Keratinocyte (primary cell): ENCODE results near the gene OR4D1. TPM values are rescaled to one million over a fixed set of nuclear protein-coding genes. Genes with fewer than 3 reads are reported as not detected.

Experiments
- DNase-seq: peaks from one replicate; pipeline ENCODE4 v3.0.0-alpha.2; 2011; ENCODE audit warnings: low read depth, missing footprints, low spot score
- FAIRE-seq: peaks from 2 replicates; lab custom pipeline; 2011; peaks lifted over from hg19 to GRCh38; lab: Jason Lieb, UNC
- H2AFZ ChIP-seq: 2 replicates; pipeline ENCODE4 v1.6.0; 2012; ENCODE audit warnings: low read length, control low read depth, inconsistent platforms; ENCODE audit not compliant: control insufficient read depth
- H3K27ac ChIP-seq: 2 replicates; pipeline ENCODE4 v1.5.1; 2011; ENCODE audit warnings: low read length; ENCODE audit not compliant: control insufficient read depth, insufficient read depth
- H3K27me3 ChIP-seq: 3 replicates; pipeline ENCODE4 v1.6.0; 2011; ENCODE audit warnings: low read length; ENCODE audit not compliant: control insufficient read depth, insufficient read depth; ENCODE audit errors: extremely low read depth
- H3K36me3 ChIP-seq, 2 experiments: 2 replicates in 1 of 2; 3 replicates in 1 of 2; pipeline ENCODE4 v1.5.1; 2011; ENCODE audit warnings: low read length in 2 of 2, mild to moderate bottlenecking in 1 of 2; ENCODE audit not compliant: control insufficient read depth in 2 of 2, insufficient read depth in 2 of 2; ENCODE audit errors: extremely low read depth in 1 of 2
- H3K4me1 ChIP-seq: 3 replicates; pipeline ENCODE4 v1.5.1; 2011; ENCODE audit warnings: low read length; ENCODE audit not compliant: control insufficient read depth, insufficient read depth; ENCODE audit errors: extremely low read depth
- H3K4me2 ChIP-seq: 3 replicates; pipeline ENCODE4 v1.6.0; 2011; ENCODE audit warnings: low read depth, low read length; ENCODE audit not compliant: control insufficient read depth, insufficient read depth; ENCODE audit errors: extremely low read depth
- H3K4me3 ChIP-seq, 3 experiments: fragments of 200-600 bp in 1 of 3; sonication (generic) in 1 of 3; 2 replicates in 2 of 3; 3 replicates in 1 of 3; pipeline ENCODE4 v1.5.1; 2011 to 2016; ENCODE audit warnings: low read length in 3 of 3, mild to moderate bottlenecking in 3 of 3, control low read depth in 2 of 3, inconsistent platforms in 1 of 3, low read depth in 1 of 3, mixed read lengths in 1 of 3, mixed run types in 1 of 3, moderate library complexity in 1 of 3; ENCODE audit not compliant: control insufficient read depth in 2 of 3, insufficient read depth in 2 of 3; ENCODE audit errors: extremely low read depth in 1 of 3
- H3K79me2 ChIP-seq: 2 replicates; pipeline ENCODE4 v1.6.0; 2012; ENCODE audit warnings: low read length; ENCODE audit not compliant: control insufficient read depth, insufficient read depth
- H3K9ac ChIP-seq: 3 replicates; pipeline ENCODE4 v1.6.0; 2011; ENCODE audit warnings: low read length; ENCODE audit not compliant: control insufficient read depth, insufficient read depth; ENCODE audit errors: extremely low read depth
- H3K9me1 ChIP-seq: 3 replicates; pipeline ENCODE4 v1.6.0; 2011; ENCODE audit warnings: low read length; ENCODE audit not compliant: control insufficient read depth, insufficient read depth; ENCODE audit errors: extremely low read depth
- H3K9me3 ChIP-seq: 2 replicates; pipeline ENCODE4 v1.5.1; 2012; ENCODE audit warnings: low read depth, low read length; ENCODE audit not compliant: control insufficient read depth
- H4K20me1 ChIP-seq: 3 replicates; pipeline ENCODE4 v1.6.0; 2011; ENCODE audit warnings: low read length; ENCODE audit not compliant: control insufficient read depth, insufficient read depth; ENCODE audit errors: extremely low read depth
- CTCF ChIP-seq, 3 experiments: IDR thresholded peaks in 1 of 3; conservative IDR thresholded peaks in 1 of 3; optimal IDR thresholded peaks in 1 of 3; 2 replicates in 2 of 3; 3 replicates in 1 of 3; pipeline versions ENCODE3 to v1.5.1; 2011; ENCODE audit warnings: low read length in 3 of 3, mild to moderate bottlenecking in 3 of 3, moderate library complexity in 2 of 3, control low read depth in 1 of 3, inconsistent platforms in 1 of 3; ENCODE audit not compliant: insufficient read depth in 2 of 3; ENCODE audit errors: extremely low read depth in 1 of 3
- EZH2 ChIP-seq: IDR thresholded peaks from one replicate; pipeline ENCODE4 v1.6.1; 2012; ENCODE audit warnings: inconsistent platforms, mild to moderate bottlenecking, low read length, moderate library complexity
- dilution Hi-C: fragments of 300-500 bp; cut with MboI; formaldehyde crosslinking; loops from one replicate; pipeline ENCODE4 v1.7.0; 2020; ENCODE audit warnings: low sequenced_read_pairs; ENCODE audit not compliant: extremely low pct_ligation_motif_present
- polyA plus RNA-seq, 5 experiments: library from polyadenylated mRNA; depleted of rRNA in 3 of 5; stranded (reverse) in 3 of 5; stranded (forward) in 1 of 5; unstranded in 1 of 5; fragments of >200 nt; gene quantifications; 1 replicate in 1 of 5; 2 replicates in 3 of 5; 3 replicates in 1 of 5; pipeline versions ENCODE4 v1.2.1 to v1.2.3, GENCODE V29; 2011 to 2012; ENCODE audit warnings: missing spikeins in 2 of 5, low read depth in 1 of 5, low replicate concordance in 1 of 5

Gene OR4D1
- polyA plus RNA-seq, 1 donor (not counting 4 experiments of a cell fraction or from before 2014, with no cell fraction given), result not detected

- Histone ChIP-seq H3K36me3 (no peaks in the 10 kb centered on the region), H3K4me1 (no peaks in the 10 kb centered on the region), H3K4me3 (no peak overlapping the region), H3K27ac (no peak overlapping the region), H3K79me2 (no peaks in the 10 kb centered on the region), H4K20me1 (no peaks in the 10 kb centered on the region), H3K27me3 (peaks cover 2% of the 10 kb centered on the region), H3K9me3 (no peaks in the 10 kb centered on the region), H3K9me1 (no peaks in the 10 kb centered on the region), H2AFZ (no peak overlapping the region), H3K9ac (no peak overlapping the region), H3K4me2 (no peak overlapping the region)
- DNase-seq (no peak), FAIRE-seq (no peak)
- dilution Hi-C loops, result no loop called here
- TF ChIP-seq CTCF (optimal IDR thresholded peaks at IDR 0.05 in 1 of 3, IDR thresholded peaks at IDR 0.05 in 1 of 3, conservative IDR thresholded peaks at IDR 0.05 in 1 of 3; ENCODE audit: extremely low read depth in 1 of 3, insufficient read depth in 2 of 3, low read length in 3 of 3) (no peak), EZH2 (no peak)
Observed at GRCh38 chr17:58113947-58114346, 34.2 kb upstream of the OR4D1 start.

- Histone ChIP-seq H3K4me1 (no peaks in the 10 kb centered on the region), H3K27ac (no peak overlapping the region), H4K20me1 (no peaks in the 10 kb centered on the region), H3K9me3 (no peaks in the 10 kb centered on the region), H3K79me2 (no peaks in the 10 kb centered on the region), H3K36me3 (no peaks in the 10 kb centered on the region), H3K9ac (no peak overlapping the region), H3K27me3 (peaks cover 2% of the 10 kb centered on the region), H3K4me2 (no peak overlapping the region), H3K4me3 (no peak overlapping the region), H3K9me1 (no peaks in the 10 kb centered on the region), H2AFZ (no peak overlapping the region)
- DNase-seq (no peak), FAIRE-seq (no peak)
- TF ChIP-seq CTCF (optimal IDR thresholded peaks at IDR 0.05 in 1 of 3, IDR thresholded peaks at IDR 0.05 in 1 of 3, conservative IDR thresholded peaks at IDR 0.05 in 1 of 3; ENCODE audit: extremely low read depth in 1 of 3, insufficient read depth in 2 of 3, low read length in 3 of 3) (no peak), EZH2 (no peak)
- dilution Hi-C loops, result no loop called here
Observed at GRCh38 chr17:58117382-58117781, 30.8 kb upstream of the OR4D1 start.
